Left lung (tissue), 10 donors: ENCODE measurements around the gene TMEM115. TPM values are rescaled to one million over a fixed set of nuclear protein-coding genes. Genes with fewer than 3 reads are reported as not detected.

Source experiments
- ATAC-seq: fragments of 200-7000 bp; cut with Tn5 transposase; one replicate; pipeline ENCODE4 v1.9.1; 2020; ENCODE audit warnings: moderate library complexity
- DNase-seq, 4 donors: peaks; one replicate each; pipeline ENCODE4 v3.0.0-alpha.2; 2013 to 2020
- H3K27ac ChIP-seq, 2 donors: fragments of 200-600 bp; sonication (generic) in 1 of 2; one replicate each; pipeline versions ENCODE4 v1.5.0 to v1.8.0; 2020 to 2021
- H3K27me3 ChIP-seq, 2 donors: fragments of 200-600 bp; sonication (generic) in 1 of 2; one replicate each; pipeline versions ENCODE4 v1.5.0 to v1.8.0; 2020 to 2021
- H3K36me3 ChIP-seq, 2 donors: fragments of 200-600 bp; sonication (generic) in 1 of 2; one replicate each; pipeline versions ENCODE4 v1.5.0 to v1.8.0; 2020 to 2021
- H3K4me1 ChIP-seq, 2 donors: fragments of 200-600 bp; one replicate each; pipeline ENCODE4 v1.8.0; 2021
- H3K4me3 ChIP-seq, 2 donors: fragments of 200-600 bp; sonication (generic) in 1 of 2; one replicate each; pipeline versions ENCODE4 v1.5.0 to v1.8.0; 2020 to 2021; ENCODE audit warnings: mild to moderate bottlenecking in 1 of 2
- H3K9me3 ChIP-seq, 2 donors: fragments of 200-600 bp; sonication (generic) in 1 of 2; one replicate each; pipeline versions ENCODE4 v1.5.0 to v1.8.0; 2020 to 2021
- CTCF ChIP-seq, 2 donors: fragments of 200-600 bp; sonication (generic) in 1 of 2; IDR thresholded peaks; one replicate each; pipeline versions ENCODE4 v1.5.0 to v1.8.0; 2021; ENCODE audit warnings: antibody characterized with exemption in 2 of 2
- intact Hi-C, 2 donors: fragments of 100-400 bp; cut with DNase I; formaldehyde crosslinking; loops; one replicate each; pipeline versions ENCODE4 v1.11.2 to v1.14.2; 2022
- polyA plus RNA-seq, 6 donors: library from polyadenylated mRNA; unstranded; fragments of 120-200 nt; gene quantifications; one replicate each; pipeline ENCODE4 v1.2.1, GENCODE V29; 2013; ENCODE audit not compliant: insufficient read length in 6 of 6
- total RNA-seq, 2 donors: library from RNA; stranded (reverse); fragmentation: NEBNext Ultra II Directional; extraction: Animal tissue kit (Norgen Biotek cat#: 25700); gene quantifications; one replicate each; pipeline ENCODE4 v1.2.1, GENCODE V29; 2021
- donor health status: DM: no; HTN: yes; CAD: no.
- donor health status: DM: no; HTN: no; CAD: no.

TMEM115 gene
- total and polyA plus RNA-seq, 8 donors: 23.3 to 39.1 (median 29.0) TPM

- Histone ChIP-seq H3K27ac (no peak overlapping the region), H3K9me3 (no peaks in the 10 kb centered on the region), H3K27me3 (peaks cover 0 to 3% of the 10 kb centered on the region in 2 donors), H3K4me1 (peaks cover 0 to 14% of the 10 kb centered on the region in 2 donors), H3K36me3 (peaks cover 0 to 4% of the 10 kb centered on the region in 2 donors), H3K4me3 (no peak overlapping the region)
- TF ChIP-seq CTCF (IDR thresholded peaks at IDR 0.05): no peak
- intact Hi-C loops: no loop called here
- ATAC-seq: no peak
- no peak for DNase-seq
These were observed 9.8 kb upstream of the TMEM115 start for GRCh38 chr3:50369012-50369670.

- DNase-seq (peak in 1 of 4 donors; percentile 72), ATAC-seq (no peak)
- H3K27me3 ChIP-seq: peaks cover 0 to 3% of the 10 kb centered on the region in 2 donors
- no peak overlapping the region for H3K27ac ChIP-seq
- peaks cover 0 to 14% of the 10 kb centered on the region in 2 donors for H3K4me1 ChIP-seq
- H3K36me3 ChIP-seq: peaks cover 0 to 4% of the 10 kb centered on the region in 2 donors
- intact Hi-C loops: no loop called here
- no peaks in the 10 kb centered on the region for H3K9me3 ChIP-seq
- no peak for TF ChIP-seq CTCF (IDR thresholded peaks at IDR 0.05)
- peak overlapping the region in 1 of 2 donors; percentile 48 for H3K4me3 ChIP-seq
These were observed 6.5 kb upstream of the TMEM115 start for GRCh38 chr3:50365842-50366220.

- ATAC-seq: peak; percentile 76
- Histone ChIP-seq H3K9me3 (no peaks in the 10 kb centered on the region), H3K4me1 (peaks cover 0 to 14% of the 10 kb centered on the region in 2 donors), H3K4me3 (peak overlapping the region; percentile 29 to 48), H3K27ac (peak overlapping the region in 1 of 2 donors; percentile 13), H3K27me3 (peaks cover 0 to 3% of the 10 kb centered on the region in 2 donors), H3K36me3 (peaks cover 0 to 4% of the 10 kb centered on the region in 2 donors)
- DNase-seq: peak; percentile 49 to 96 (median 86)
- intact Hi-C loops: no loop called here
- TF ChIP-seq CTCF (IDR thresholded peaks at IDR 0.05): no peak
These were observed 5.9 kb upstream of the TMEM115 start for GRCh38 chr3:50365080-50365841.

- ATAC-seq: peak; percentile 12
- H3K36me3 ChIP-seq: no peaks in the 10 kb centered on the region
- H3K27me3 ChIP-seq: no peaks in the 10 kb centered on the region
- intact Hi-C loops: no loop called here
- H3K4me3 ChIP-seq: peak overlapping the region; percentile 29 to 48
- DNase-seq: peak in 1 of 4 donors; percentile 84
- H3K27ac ChIP-seq: peak overlapping the region in 1 of 2 donors; percentile 13
- H3K9me3 ChIP-seq: no peaks in the 10 kb centered on the region
- H3K4me1 ChIP-seq: peaks cover 0 to 14% of the 10 kb centered on the region in 2 donors
- no peak for TF ChIP-seq CTCF (IDR thresholded peaks at IDR 0.05)
These were observed 5.3 kb upstream of the TMEM115 start for GRCh38 chr3:50364573-50365079.

GRCh38 chr3:50359760-50360110, 414 bp upstream of the TMEM115 start:
- H3K9me3 ChIP-seq: no peaks in the 10 kb centered on the region
- peaks cover 31 to 43% of the 10 kb centered on the region in 2 donors for H3K4me1 ChIP-seq
- no peaks in the 10 kb centered on the region for H3K27me3 ChIP-seq
- H3K27ac ChIP-seq: no peak overlapping the region
- intact Hi-C loops: no loop called here
- DNase-seq: no peak
- TF ChIP-seq CTCF (IDR thresholded peaks at IDR 0.05): no peak
- ATAC-seq: peak; percentile 0
- H3K4me3 ChIP-seq: peak overlapping the region in 1 of 2 donors; percentile 74
- H3K36me3 ChIP-seq: peaks cover 0 to 20% of the 10 kb centered on the region in 2 donors
